BJ (cell line): ENCODE results near the gene ALDH3B1. TPM values are rescaled to one million over a fixed set of nuclear protein-coding genes. Genes with fewer than 3 reads are reported as not detected.

Source experiments
- CTCF ChIA-PET: fragments of 350-600 bp; formaldehyde crosslinking; extraction: SDS; loops from one replicate; lab custom pipeline; 2021; ENCODE audit warnings: antibody characterized with exemption, inconsistent platforms; lab: Yijun Ruan, JAX
- POLR2A ChIA-PET: fragments of 300-600 bp; sonication (Branson Sonifier 250); formaldehyde crosslinking; extraction: SDS; loops from one replicate; lab custom pipeline; 2021; ENCODE audit warnings: antibody characterized with exemption; lab: Charles Lee
- DNase-seq: peaks from one replicate; pipeline ENCODE4 v3.0.0-alpha.2; 2011; ENCODE audit warnings: low read depth
- H3K27me3 ChIP-seq: 2 replicates; pipeline ENCODE4 v1.6.0; 2011; ENCODE audit warnings: low read length; ENCODE audit not compliant: control insufficient read depth, insufficient read depth
- H3K36me3 ChIP-seq: 2 replicates; pipeline ENCODE4 v1.5.1; 2011; ENCODE audit warnings: low read length; ENCODE audit not compliant: control insufficient read depth, insufficient read depth
- H3K4me3 ChIP-seq: 2 replicates; pipeline ENCODE4 v1.5.1; 2011; ENCODE audit warnings: low read depth, mild to moderate bottlenecking, control low read depth, low read length
- CTCF ChIP-seq: IDR thresholded peaks from 2 replicates; pipeline ENCODE4 v1.5.1; 2011; ENCODE audit warnings: low read depth, mild to moderate bottlenecking, control low read depth, inconsistent platforms, low read length, moderate library complexity; ENCODE audit not compliant: insufficient read depth
- polyA plus RNA-seq: library from polyadenylated mRNA; depleted of rRNA; stranded (reverse); fragments of >200 nt; gene quantifications from 2 replicates; pipeline ENCODE4 v1.2.3, GENCODE V29; 2011

ALDH3B1 gene
- polyA plus RNA-seq, 1 experiment, result 74.2 TPM

- ChIA-PET CTCF (no interaction called here), POLR2A (no interaction called here)
- Histone ChIP-seq H3K36me3 (peaks cover 65% of the 10 kb centered on the region), H3K27me3 (no peaks in the 10 kb centered on the region), H3K4me3 (no peak overlapping the region)
- no peak for TF ChIP-seq CTCF
- no peak for DNase-seq
Observed at GRCh38 chr11:68048681-68049508, 38.8 kb downstream of the ALDH3B1 start.

DNA sequence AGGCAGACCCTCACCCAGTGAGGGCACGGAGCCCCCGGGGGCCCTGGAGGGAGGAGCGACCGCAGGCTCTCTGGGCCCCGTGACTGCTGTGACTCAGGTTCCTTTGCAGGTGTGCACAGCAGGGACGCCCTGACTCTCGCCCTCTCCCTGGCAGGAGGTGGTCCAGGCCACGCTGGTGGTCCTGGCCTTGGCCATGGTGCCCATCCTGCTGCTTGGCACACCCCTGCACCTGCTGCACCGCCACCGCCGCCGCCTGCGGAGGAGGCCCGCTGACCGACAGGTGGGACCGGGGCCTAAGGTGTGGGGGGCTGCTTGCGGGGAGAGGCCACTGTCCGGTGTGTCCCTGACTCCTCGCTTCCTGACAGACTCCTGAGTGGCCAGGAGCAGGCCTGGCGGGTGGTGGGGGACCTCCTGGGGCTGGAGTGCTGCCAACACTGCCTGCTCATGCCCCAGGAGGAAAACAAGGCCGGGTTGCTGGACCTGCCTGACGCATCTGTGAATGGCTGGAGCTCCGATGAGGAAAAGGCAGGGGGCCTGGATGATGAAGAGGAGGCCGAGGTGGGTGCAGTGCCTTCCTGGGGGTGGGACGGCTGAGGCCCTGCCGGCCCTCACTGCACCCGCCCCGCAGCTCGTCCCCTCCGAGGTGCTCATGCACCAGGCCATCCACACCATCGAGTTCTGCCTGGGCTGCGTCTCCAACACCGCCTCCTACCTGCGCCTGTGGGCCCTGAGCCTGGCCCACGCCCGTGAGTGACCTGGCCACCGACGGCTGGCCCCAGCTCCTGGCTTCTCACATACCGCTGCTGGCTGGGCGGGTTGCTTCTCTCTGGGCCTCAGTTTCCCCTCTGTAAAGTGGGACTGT is 39.6 kb downstream of the ALDH3B1 start:
- H3K36me3 ChIP-seq, result peaks cover 56% of the 10 kb centered on the region
- ChIA-PET POLR2A (no interaction called here), CTCF (interaction anchor here (1.2 to 1.6 kb wide), 2 partner anchors 12 to 159 kb away, joined by 3 to 4 read pairs; no protein-coding TSS in a partner anchor)
- no peak for TF ChIP-seq CTCF
- no peak for DNase-seq
- no peaks in the 10 kb centered on the region for H3K27me3 ChIP-seq
- H3K4me3 ChIP-seq, result no peak overlapping the region

DNA sequence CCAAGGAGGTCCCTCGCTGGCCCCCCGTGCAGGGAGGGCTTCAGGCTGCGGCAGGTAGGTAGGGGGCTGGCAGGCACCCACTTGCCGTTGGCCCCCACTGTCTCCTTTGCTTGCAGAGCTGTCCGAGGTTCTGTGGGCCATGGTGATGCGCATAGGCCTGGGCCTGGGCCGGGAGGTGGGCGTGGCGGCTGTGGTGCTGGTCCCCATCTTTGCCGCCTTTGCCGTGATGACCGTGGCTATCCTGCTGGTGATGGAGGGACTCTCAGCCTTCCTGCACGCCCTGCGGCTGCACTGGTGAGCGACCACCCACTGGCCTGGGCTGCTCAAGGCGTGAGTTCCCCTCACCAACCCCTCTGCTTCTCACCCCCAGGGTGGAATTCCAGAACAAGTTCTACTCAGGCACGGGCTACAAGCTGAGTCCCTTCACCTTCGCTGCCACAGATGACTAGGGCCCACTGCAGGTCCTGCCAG is 40.3 kb downstream of the ALDH3B1 start:
- POLR2A ChIA-PET, result no interaction called here
- no peaks in the 10 kb centered on the region for H3K27me3 ChIP-seq
- CTCF ChIA-PET, result interaction anchor here (0.6 to 1.6 kb wide), 3 partner anchors 12 to 158 kb away, joined by 3 to 4 read pairs (median 3); no protein-coding TSS in a partner anchor
- no peak overlapping the region for H3K4me3 ChIP-seq
- DNase-seq, result no peak
- H3K36me3 ChIP-seq, result peaks cover 51% of the 10 kb centered on the region
- no peak for TF ChIP-seq CTCF

DNA sequence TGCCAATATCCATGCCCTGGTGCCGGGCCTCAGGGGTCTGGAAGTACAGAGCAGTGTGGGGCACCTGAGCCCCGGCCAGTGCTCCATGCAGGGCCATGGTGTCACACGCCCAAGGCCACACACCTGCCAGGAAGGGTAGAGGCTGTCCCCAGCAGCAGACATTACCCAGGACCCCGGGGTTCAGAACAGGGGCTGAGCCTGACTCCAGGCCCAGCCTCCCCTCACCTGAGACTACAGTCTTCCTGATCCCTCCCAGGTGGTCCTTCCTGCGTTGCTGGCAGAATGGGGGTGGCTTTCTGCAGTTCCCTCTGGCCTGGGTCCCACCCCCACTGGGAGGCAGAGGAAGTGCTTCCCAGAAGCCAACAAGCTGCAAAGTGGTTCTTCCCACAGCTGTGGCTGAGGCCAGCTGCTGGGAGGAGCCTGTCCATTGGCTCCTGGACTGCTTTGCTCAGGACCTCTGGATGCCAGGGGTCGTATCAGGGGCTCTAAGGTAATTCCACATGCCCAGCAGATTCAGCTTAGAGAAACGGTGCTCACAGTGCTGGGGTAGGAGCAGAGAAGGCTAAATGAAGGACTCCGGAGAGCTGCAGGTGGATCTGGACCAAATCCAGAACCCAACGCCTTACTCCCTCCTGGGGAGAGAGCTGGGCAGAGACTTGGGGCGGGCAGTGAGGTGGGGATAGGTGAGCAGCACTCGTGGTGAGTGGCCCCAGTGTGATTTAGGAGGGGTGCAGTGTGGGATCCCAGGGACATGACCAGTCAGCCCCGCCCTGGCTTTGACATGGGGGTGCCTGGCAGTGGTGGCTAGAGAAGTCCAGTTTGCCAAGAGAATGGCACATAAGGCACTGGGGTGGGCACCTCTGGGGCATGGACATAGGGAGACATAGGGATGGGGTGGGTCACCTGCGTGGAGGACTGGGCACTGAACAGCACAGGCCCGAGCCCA is 41.3 kb downstream of the ALDH3B1 start:
- Histone ChIP-seq H3K4me3 (no peak overlapping the region), H3K36me3 (peaks cover 43% of the 10 kb centered on the region), H3K27me3 (no peaks in the 10 kb centered on the region)
- no peak for DNase-seq
- TF ChIP-seq CTCF, result no peak
- ChIA-PET POLR2A (no interaction called here), CTCF (interaction anchor here (1.0 to 1.6 kb wide), 4 partner anchors 11 to 157 kb away, joined by 3 to 5 read pairs (median 4); no protein-coding TSS in a partner anchor)
